H1 (cell line): Measurements from ENCODE around the gene INPP4B. TPM values are rescaled to one million over a fixed set of nuclear protein-coding genes. Genes with fewer than 3 reads are reported as not detected.

ENCODE experiments used
- CBX5 ChIP-seq: fragments of 300-800, 300-1000 bp; sonication (generic); IDR thresholded peaks from 2 replicates; pipeline ENCODE4 v1.7.1; 2016; ENCODE audit warnings: antibody characterized with exemption, low read length, low read depth
- JUN ChIP-seq: IDR thresholded peaks from 2 replicates; pipeline ENCODE4 v1.6.1; 2011; ENCODE audit warnings: low read depth, mild to moderate bottlenecking, improper control_type of control experiment, low read length
- POU5F1 ChIP-seq: IDR thresholded peaks from 2 replicates; pipeline ENCODE4 v1.6.1; 2011; ENCODE audit warnings: low read depth, mild to moderate bottlenecking, low read length, moderate library complexity
- TEAD4 ChIP-seq: IDR thresholded peaks from 2 replicates; pipeline ENCODE4 v1.6.1; 2012; ENCODE audit warnings: low read depth, low read length, inconsistent platforms, mixed read lengths
- YY1 ChIP-seq: IDR thresholded peaks from 2 replicates; pipeline ENCODE4 v1.6.1; 2011; ENCODE audit warnings: low read depth, mild to moderate bottlenecking, low read length
- ZNF274 ChIP-seq: IDR thresholded peaks from 2 replicates; pipeline ENCODE4 v1.7.0; 2012; ENCODE audit warnings: low read length, borderline replicate concordance; ENCODE audit errors: extremely low read depth
- polyA plus RNA-seq, 7 experiments: library from polyadenylated mRNA; depleted of rRNA in 3 of 7; stranded (reverse) in 5 of 7; unstranded in 2 of 7; fragments of >200 nt in 5 of 7; fragments of 200-250 nt in 2 of 7; gene quantifications; 1 replicate in 5 of 7; 2 replicates in 1 of 7; 4 replicates in 1 of 7; pipeline versions ENCODE4 v1.2.1 to v1.2.3, GENCODE V29; 2011 to 2013; ENCODE audit warnings: missing spikeins in 2 of 7, mixed read lengths in 2 of 7
- total RNA-seq: library from RNA; stranded (reverse); fragmentation: NEBNext Ultra II Directional; extraction: Animal tissue kit (Norgen Biotek cat#: 25700); gene quantifications from 2 replicates; pipeline ENCODE4 v1.2.1, GENCODE V29; 2021
- TF ChIP-seq, protein P1 (sequence below): fragments of 300-600 bp; sonication (generic); IDR thresholded peaks from 2 replicates; pipeline ENCODE4 v1.7.1; 2012; ENCODE audit warnings: low read length, moderate library complexity, mild to moderate bottlenecking, inconsistent platforms; ENCODE audit not compliant: insufficient replicate concordance
- TF ChIP-seq, protein P2 (sequence below), 3 experiments: IDR thresholded peaks; 1 replicate in 2 of 3; 2 replicates in 1 of 3; pipeline versions ENCODE4 v1.5.1 to v1.6.1; 2011; ENCODE audit warnings: low read length in 3 of 3, mild to moderate bottlenecking in 3 of 3, inconsistent platforms in 2 of 3, low read depth in 1 of 3, moderate library complexity in 1 of 3; ENCODE audit not compliant: insufficient read depth in 1 of 3; ENCODE audit errors: control extremely low read depth in 1 of 3
- TF ChIP-seq, protein P3 (sequence below): IDR thresholded peaks from 2 replicates; pipeline ENCODE4 v1.6.1; 2012; ENCODE audit warnings: inconsistent platforms

Gene INPP4B
- total and polyA plus RNA-seq, 2 of the 8 experiments (the other 6 are each of a cell fraction or from before 2014, with no cell fraction given) = 0.11 to 0.54 TPM

DNA sequence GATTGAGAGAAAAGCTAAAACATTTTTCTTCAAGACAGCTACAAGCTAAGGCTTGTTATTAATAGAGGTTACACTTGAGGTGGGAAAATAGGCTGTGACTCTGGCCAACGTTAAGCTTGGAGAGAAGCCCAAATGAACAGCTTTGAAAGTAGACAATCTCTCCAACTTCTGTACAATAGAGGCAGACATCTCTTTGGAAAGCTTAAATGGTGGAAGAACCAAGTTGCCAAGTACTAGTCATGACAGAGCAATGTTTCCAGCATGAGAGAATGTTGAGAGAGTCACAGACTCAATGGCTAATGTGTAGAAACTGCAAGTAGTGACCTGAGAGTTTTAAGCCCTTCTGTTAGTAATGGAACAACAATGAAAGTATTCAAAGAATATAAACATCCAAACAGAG is 298.1 kb downstream of the INPP4B start (continued):
- TF ChIP-seq, protein P1, sequence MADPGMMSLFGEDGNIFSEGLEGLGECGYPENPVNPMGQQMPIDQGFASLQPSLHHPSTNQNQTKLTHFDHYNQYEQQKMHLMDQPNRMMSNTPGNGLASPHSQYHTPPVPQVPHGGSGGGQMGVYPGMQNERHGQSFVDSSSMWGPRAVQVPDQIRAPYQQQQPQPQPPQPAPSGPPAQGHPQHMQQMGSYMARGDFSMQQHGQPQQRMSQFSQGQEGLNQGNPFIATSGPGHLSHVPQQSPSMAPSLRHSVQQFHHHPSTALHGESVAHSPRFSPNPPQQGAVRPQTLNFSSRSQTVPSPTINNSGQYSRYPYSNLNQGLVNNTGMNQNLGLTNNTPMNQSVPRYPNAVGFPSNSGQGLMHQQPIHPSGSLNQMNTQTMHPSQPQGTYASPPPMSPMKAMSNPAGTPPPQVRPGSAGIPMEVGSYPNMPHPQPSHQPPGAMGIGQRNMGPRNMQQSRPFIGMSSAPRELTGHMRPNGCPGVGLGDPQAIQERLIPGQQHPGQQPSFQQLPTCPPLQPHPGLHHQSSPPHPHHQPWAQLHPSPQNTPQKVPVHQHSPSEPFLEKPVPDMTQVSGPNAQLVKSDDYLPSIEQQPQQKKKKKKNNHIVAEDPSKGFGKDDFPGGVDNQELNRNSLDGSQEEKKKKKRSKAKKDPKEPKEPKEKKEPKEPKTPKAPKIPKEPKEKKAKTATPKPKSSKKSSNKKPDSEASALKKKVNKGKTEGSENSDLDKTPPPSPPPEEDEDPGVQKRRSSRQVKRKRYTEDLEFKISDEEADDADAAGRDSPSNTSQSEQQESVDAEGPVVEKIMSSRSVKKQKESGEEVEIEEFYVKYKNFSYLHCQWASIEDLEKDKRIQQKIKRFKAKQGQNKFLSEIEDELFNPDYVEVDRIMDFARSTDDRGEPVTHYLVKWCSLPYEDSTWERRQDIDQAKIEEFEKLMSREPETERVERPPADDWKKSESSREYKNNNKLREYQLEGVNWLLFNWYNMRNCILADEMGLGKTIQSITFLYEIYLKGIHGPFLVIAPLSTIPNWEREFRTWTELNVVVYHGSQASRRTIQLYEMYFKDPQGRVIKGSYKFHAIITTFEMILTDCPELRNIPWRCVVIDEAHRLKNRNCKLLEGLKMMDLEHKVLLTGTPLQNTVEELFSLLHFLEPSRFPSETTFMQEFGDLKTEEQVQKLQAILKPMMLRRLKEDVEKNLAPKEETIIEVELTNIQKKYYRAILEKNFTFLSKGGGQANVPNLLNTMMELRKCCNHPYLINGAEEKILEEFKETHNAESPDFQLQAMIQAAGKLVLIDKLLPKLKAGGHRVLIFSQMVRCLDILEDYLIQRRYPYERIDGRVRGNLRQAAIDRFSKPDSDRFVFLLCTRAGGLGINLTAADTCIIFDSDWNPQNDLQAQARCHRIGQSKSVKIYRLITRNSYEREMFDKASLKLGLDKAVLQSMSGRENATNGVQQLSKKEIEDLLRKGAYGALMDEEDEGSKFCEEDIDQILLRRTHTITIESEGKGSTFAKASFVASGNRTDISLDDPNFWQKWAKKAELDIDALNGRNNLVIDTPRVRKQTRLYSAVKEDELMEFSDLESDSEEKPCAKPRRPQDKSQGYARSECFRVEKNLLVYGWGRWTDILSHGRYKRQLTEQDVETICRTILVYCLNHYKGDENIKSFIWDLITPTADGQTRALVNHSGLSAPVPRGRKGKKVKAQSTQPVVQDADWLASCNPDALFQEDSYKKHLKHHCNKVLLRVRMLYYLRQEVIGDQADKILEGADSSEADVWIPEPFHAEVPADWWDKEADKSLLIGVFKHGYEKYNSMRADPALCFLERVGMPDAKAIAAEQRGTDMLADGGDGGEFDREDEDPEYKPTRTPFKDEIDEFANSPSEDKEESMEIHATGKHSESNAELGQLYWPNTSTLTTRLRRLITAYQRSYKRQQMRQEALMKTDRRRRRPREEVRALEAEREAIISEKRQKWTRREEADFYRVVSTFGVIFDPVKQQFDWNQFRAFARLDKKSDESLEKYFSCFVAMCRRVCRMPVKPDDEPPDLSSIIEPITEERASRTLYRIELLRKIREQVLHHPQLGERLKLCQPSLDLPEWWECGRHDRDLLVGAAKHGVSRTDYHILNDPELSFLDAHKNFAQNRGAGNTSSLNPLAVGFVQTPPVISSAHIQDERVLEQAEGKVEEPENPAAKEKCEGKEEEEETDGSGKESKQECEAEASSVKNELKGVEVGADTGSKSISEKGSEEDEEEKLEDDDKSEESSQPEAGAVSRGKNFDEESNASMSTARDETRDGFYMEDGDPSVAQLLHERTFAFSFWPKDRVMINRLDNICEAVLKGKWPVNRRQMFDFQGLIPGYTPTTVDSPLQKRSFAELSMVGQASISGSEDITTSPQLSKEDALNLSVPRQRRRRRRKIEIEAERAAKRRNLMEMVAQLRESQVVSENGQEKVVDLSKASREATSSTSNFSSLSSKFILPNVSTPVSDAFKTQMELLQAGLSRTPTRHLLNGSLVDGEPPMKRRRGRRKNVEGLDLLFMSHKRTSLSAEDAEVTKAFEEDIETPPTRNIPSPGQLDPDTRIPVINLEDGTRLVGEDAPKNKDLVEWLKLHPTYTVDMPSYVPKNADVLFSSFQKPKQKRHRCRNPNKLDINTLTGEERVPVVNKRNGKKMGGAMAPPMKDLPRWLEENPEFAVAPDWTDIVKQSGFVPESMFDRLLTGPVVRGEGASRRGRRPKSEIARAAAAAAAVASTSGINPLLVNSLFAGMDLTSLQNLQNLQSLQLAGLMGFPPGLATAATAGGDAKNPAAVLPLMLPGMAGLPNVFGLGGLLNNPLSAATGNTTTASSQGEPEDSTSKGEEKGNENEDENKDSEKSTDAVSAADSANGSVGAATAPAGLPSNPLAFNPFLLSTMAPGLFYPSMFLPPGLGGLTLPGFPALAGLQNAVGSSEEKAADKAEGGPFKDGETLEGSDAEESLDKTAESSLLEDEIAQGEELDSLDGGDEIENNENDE = no peak
- no peak for TF ChIP-seq TEAD4
- TF ChIP-seq ZNF274 = no peak
- TF ChIP-seq, protein P2, sequence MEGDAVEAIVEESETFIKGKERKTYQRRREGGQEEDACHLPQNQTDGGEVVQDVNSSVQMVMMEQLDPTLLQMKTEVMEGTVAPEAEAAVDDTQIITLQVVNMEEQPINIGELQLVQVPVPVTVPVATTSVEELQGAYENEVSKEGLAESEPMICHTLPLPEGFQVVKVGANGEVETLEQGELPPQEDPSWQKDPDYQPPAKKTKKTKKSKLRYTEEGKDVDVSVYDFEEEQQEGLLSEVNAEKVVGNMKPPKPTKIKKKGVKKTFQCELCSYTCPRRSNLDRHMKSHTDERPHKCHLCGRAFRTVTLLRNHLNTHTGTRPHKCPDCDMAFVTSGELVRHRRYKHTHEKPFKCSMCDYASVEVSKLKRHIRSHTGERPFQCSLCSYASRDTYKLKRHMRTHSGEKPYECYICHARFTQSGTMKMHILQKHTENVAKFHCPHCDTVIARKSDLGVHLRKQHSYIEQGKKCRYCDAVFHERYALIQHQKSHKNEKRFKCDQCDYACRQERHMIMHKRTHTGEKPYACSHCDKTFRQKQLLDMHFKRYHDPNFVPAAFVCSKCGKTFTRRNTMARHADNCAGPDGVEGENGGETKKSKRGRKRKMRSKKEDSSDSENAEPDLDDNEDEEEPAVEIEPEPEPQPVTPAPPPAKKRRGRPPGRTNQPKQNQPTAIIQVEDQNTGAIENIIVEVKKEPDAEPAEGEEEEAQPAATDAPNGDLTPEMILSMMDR (IDR thresholded peaks at IDR 0.05; ENCODE audit: control extremely low read depth in 1 of 3, insufficient read depth in 1 of 3, low read depth in 1 of 3, low read length in 3 of 3) = no peak
- TF ChIP-seq, protein P3, sequence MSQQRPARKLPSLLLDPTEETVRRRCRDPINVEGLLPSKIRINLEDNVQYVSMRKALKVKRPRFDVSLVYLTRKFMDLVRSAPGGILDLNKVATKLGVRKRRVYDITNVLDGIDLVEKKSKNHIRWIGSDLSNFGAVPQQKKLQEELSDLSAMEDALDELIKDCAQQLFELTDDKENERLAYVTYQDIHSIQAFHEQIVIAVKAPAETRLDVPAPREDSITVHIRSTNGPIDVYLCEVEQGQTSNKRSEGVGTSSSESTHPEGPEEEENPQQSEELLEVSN = no peak
- no peak for TF ChIP-seq JUN
- TF ChIP-seq POU5F1 = no peak
- TF ChIP-seq CBX5 = no peak
- no peak for TF ChIP-seq YY1
